B cell (primary cell): ENCODE results near the gene CNOT6. TPM values are rescaled to one million over a fixed set of nuclear protein-coding genes. Genes with fewer than 3 reads are reported as not detected.

Experiments
- ATAC-seq: fragments of 200-7000 bp; cut with Tn5 transposase; one replicate; pipeline ENCODE4 v1.10.0; 2021; ENCODE audit warnings: low read depth, mild to moderate bottlenecking, moderate number of reproducible peaks, moderate library complexity
- CTCF ChIA-PET: fragments of 350-600 bp; sonication (Branson Sonifier 250); formaldehyde crosslinking; loops from one replicate; lab custom pipeline; 2021; ENCODE audit warnings: antibody characterized with exemption, inconsistent platforms; lab: Charles Lee
- POLR2A ChIA-PET: fragments of 350-600 bp; sonication (Branson Sonifier 250); formaldehyde crosslinking; loops from one replicate; lab custom pipeline; 2021; ENCODE audit warnings: antibody characterized with exemption; lab: Charles Lee
- DNase-seq: peaks from one replicate; pipeline ENCODE4 v3.0.0; 2013
- H2AFZ ChIP-seq: 2 replicates; pipeline ENCODE4 v1.6.1; 2012; ENCODE audit warnings: mild to moderate bottlenecking, low read depth, low read length; ENCODE audit not compliant: insufficient read depth, poor library complexity, severe bottlenecking
- H3K27ac ChIP-seq, 2 donors: 1 replicate in 1 of 2; 2 replicates in 1 of 2; pipeline ENCODE4 v1.5.1; 2012 to 2013; ENCODE audit warnings: low read length in 2 of 2, mild to moderate bottlenecking in 2 of 2, moderate library complexity in 1 of 2
- H3K27me3 ChIP-seq, 4 experiments: fragments of 200-600 bp in 1 of 4; sonication (generic) in 1 of 4; replicated peaks in 1 of 4; 1 replicate in 2 of 4; 2 replicates in 2 of 4; pipeline versions ENCODE4 v1.6.1 to v1.7.0; 2013 to 2016; ENCODE audit warnings: low read length in 3 of 4, mild to moderate bottlenecking in 2 of 4, mixed read lengths in 1 of 4, moderate library complexity in 1 of 4; ENCODE audit not compliant: insufficient read depth in 4 of 4, control insufficient read depth in 3 of 4; ENCODE audit errors: control extremely low read depth in 1 of 4
- H3K36me3 ChIP-seq, 2 experiments: replicated peaks in 1 of 2; 1 replicate in 1 of 2; 2 replicates in 1 of 2; pipeline versions ENCODE4 v1.6.1 to v1.7.1; 2013; ENCODE audit warnings: low read length in 1 of 2; ENCODE audit not compliant: insufficient read depth in 2 of 2, control insufficient read depth in 1 of 2; ENCODE audit errors: control extremely low read depth in 1 of 2, extremely low read depth in 1 of 2
- H3K4me1 ChIP-seq, 2 donors: fragments of 200-600 bp in 1 of 2; sonication (generic) in 1 of 2; 1 replicate in 1 of 2; 2 replicates in 1 of 2; pipeline versions ENCODE4 v1.5.1 to v1.6.1; 2013 to 2017; ENCODE audit warnings: low read length in 2 of 2; ENCODE audit not compliant: control insufficient read depth in 2 of 2, insufficient read depth in 2 of 2
- H3K4me2 ChIP-seq: replicated peaks from 2 replicates; pipeline ENCODE3; 2012; ENCODE audit warnings: mild to moderate bottlenecking, low read depth, low read length; ENCODE audit not compliant: poor library complexity, severe bottlenecking
- H3K4me3 ChIP-seq, 5 experiments: fragments of 200-600 bp in 1 of 5; sonication (generic) in 1 of 5; 1 replicate in 3 of 5; 2 replicates in 2 of 5; pipeline versions ENCODE4 v1.5.1 to v1.7.0; 2011 to 2016; ENCODE audit warnings: low read length in 4 of 5, mild to moderate bottlenecking in 4 of 5, low read depth in 2 of 5, control low read depth in 1 of 5, moderate library complexity in 1 of 5; ENCODE audit not compliant: insufficient read depth in 1 of 5; ENCODE audit errors: control extremely low read depth in 1 of 5, extremely low read depth in 1 of 5
- H3K79me2 ChIP-seq: fragments of 200-600 bp; sonication (generic); one replicate; pipeline ENCODE4 v1.6.0; 2016; ENCODE audit warnings: low read length; ENCODE audit not compliant: control insufficient read depth, insufficient read depth
- H3K9ac ChIP-seq: fragments of 200-600 bp; sonication (generic); 2 replicates; pipeline ENCODE4 v1.6.1; 2017; ENCODE audit warnings: mild to moderate bottlenecking, low read length, moderate library complexity
- H3K9me3 ChIP-seq, 3 donors: one replicate each; pipeline versions ENCODE4 v1.6.1 to v1.7.1; 2013; ENCODE audit warnings: low read length in 2 of 3; ENCODE audit not compliant: control insufficient read depth in 2 of 3, insufficient read depth in 1 of 3; ENCODE audit errors: control extremely low read depth in 1 of 3
- H4K20me1 ChIP-seq: 2 replicates; pipeline ENCODE4 v1.6.0; 2012; ENCODE audit warnings: mild to moderate bottlenecking, low read length; ENCODE audit not compliant: insufficient read depth, control insufficient read depth, poor library complexity, severe bottlenecking
- H3K27ac Mint-ChIP-seq: one replicate; pipeline ENCODE4 v1.8.0; 2021; ENCODE audit warnings: mixed read lengths
- H3K27me3 Mint-ChIP-seq: one replicate; pipeline ENCODE4 v1.8.0; 2021; ENCODE audit warnings: mixed read lengths
- H3K4me1 Mint-ChIP-seq: one replicate; pipeline ENCODE4 v1.8.0; 2021; ENCODE audit warnings: mixed read lengths
- H3K4me3 Mint-ChIP-seq: one replicate; pipeline ENCODE4 v1.8.0; 2021; ENCODE audit warnings: mixed read lengths
- H3K9me3 Mint-ChIP-seq: one replicate; pipeline ENCODE4 v1.8.0; 2022; ENCODE audit warnings: mixed read lengths; ENCODE audit not compliant: insufficient read depth
- EZH2 ChIP-seq: IDR thresholded peaks from 2 replicates; pipeline ENCODE4 v1.6.1; 2012; ENCODE audit warnings: borderline replicate concordance, low read depth, mild to moderate bottlenecking, moderate library complexity, low read length; ENCODE audit not compliant: insufficient read depth, poor library complexity, severe bottlenecking
- WGBS: methylation state at CpG from one replicate; pipeline ENCODE4 v1.1.5; 2013; ENCODE audit warnings: missing lambda C conversion rate; ENCODE audit not compliant: insufficient coverage; 5-methylcytosine and 5-hydroxymethylcytosine counted together
- intact Hi-C: fragments of 100-400 bp; cut with micrococcal nuclease; formaldehyde crosslinking; loops from one replicate; pipeline ENCODE4 v1.10.0; 2022
- polyA plus RNA-seq: library from polyadenylated mRNA; depleted of rRNA; stranded (reverse); fragments of >200 nt; gene quantifications from 2 replicates; pipeline ENCODE4 v1.2.3, GENCODE V29; 2012
- total RNA-seq, 2 donors: library from RNA; stranded (reverse); fragments of 120-200 nt in 1 of 2; gene quantifications; 1 replicate in 1 of 2; 2 replicates in 1 of 2; pipeline versions ENCODE4 v1.2.3 to v1.2.4, GENCODE V29; 2013 to 2022
- TF ChIP-seq, protein P1 (sequence below): fragments of 200-600 bp; IDR thresholded peaks from one replicate; pipeline ENCODE4 v1.8.0; 2022; ENCODE audit warnings: antibody characterized with exemption, mild to moderate bottlenecking

CNOT6 gene
- total and polyA plus RNA-seq, 2 donors (not counting 1 experiment from before 2014, with no cell fraction given) = 4.3 to 31.1 TPM

DNA sequence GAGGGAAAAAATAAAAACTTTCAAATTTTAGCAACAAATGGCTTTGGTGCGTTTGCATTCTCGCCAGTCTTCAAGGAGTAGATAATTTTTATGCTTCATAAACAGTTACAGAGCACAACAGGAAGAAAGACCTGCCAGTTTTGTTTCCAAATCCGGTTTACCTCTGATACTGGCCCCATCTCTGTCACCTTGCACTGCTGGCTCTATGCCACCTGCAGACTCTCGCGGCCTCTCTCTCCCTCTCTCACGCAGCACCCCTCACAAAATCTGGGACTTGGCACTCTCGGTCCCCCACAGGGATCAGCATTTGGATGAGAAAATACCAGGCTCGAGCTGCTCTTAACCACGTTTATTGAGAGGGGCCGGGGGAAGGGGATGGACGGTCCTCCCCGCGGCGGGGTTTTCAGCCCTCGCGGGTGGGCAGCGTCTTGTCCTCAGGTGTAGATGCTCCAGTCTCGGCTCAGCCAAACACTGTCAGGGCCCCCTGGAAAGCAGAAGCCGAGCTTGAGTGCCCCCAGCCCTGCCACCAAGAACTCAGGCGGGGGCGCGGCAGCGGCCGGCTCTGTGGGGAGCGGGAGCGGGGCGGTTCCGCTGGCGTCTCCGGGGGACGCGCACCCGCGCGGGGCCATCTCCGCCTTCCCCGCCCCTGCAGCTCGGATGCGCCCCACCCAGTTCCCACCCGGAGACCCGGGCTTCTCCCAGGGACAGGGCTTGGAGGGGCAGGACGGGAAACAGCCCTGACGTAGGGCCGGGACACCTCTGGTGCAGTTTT is 95.8 kb downstream of the CNOT6 start:
- POLR2A ChIA-PET = no interaction called here
- H3K27me3 ChIP-seq = peaks cover 0 to 17% (median 2%) of the 10 kb centered on the region in 4 experiments
- intact Hi-C loops = no loop called here

More for the DNA sequence above, 95.8 kb downstream of the CNOT6 start:
- no peaks in the 10 kb centered on the region for H3K36me3 ChIP-seq
- H4K20me1 ChIP-seq = no peaks in the 10 kb centered on the region
- H3K79me2 ChIP-seq = no peaks in the 10 kb centered on the region
- no peak overlapping the region for H3K27ac ChIP-seq
- H3K4me1 ChIP-seq = no peaks in the 10 kb centered on the region
- H3K9ac ChIP-seq = no peak overlapping the region
- H3K9me3 ChIP-seq = peaks cover 0 to 5% (median 0%) of the 10 kb centered on the region in 3 donors
- H3K4me2 ChIP-seq = no peak overlapping the region
- 4% methylated on average over 41 of the region's 44 CpGs for WGBS
- Mint-ChIP-seq H3K4me1 (peaks cover 3% of the 10 kb centered on the region), H3K9me3 (no peaks in the 10 kb centered on the region), H3K27me3 (peaks cover 28% of the 10 kb centered on the region), H3K27ac (no peak overlapping the region), H3K4me3 (no peak overlapping the region)
- no peak overlapping the region for H3K4me3 ChIP-seq
- H2AFZ ChIP-seq = no peak overlapping the region
- DNase-seq (no peak), ATAC-seq (no peak)
- TF ChIP-seq, protein P1, sequence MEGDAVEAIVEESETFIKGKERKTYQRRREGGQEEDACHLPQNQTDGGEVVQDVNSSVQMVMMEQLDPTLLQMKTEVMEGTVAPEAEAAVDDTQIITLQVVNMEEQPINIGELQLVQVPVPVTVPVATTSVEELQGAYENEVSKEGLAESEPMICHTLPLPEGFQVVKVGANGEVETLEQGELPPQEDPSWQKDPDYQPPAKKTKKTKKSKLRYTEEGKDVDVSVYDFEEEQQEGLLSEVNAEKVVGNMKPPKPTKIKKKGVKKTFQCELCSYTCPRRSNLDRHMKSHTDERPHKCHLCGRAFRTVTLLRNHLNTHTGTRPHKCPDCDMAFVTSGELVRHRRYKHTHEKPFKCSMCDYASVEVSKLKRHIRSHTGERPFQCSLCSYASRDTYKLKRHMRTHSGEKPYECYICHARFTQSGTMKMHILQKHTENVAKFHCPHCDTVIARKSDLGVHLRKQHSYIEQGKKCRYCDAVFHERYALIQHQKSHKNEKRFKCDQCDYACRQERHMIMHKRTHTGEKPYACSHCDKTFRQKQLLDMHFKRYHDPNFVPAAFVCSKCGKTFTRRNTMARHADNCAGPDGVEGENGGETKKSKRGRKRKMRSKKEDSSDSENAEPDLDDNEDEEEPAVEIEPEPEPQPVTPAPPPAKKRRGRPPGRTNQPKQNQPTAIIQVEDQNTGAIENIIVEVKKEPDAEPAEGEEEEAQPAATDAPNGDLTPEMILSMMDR = no peak
- no peak for TF ChIP-seq EZH2
- CTCF ChIA-PET = no interaction called here
